GM21786 (cell line): ENCODE results near the gene PLPPR3.

Experiments used
- ATAC-seq: cut with Tn5 transposase; IDR thresholded peaks from one replicate; pipeline ENCODE4 v1.9.1; 2021; ENCODE audit not compliant: unreplicated experiment

The PLPPR3 gene

GRCh38 chr19:778910-779653 is 42.7 kb downstream of the PLPPR3 start:
- ATAC-seq, result no peak

GRCh38 chr19:776549-776948 is 45.2 kb downstream of the PLPPR3 start:
- ATAC-seq, result no peak

DNA sequence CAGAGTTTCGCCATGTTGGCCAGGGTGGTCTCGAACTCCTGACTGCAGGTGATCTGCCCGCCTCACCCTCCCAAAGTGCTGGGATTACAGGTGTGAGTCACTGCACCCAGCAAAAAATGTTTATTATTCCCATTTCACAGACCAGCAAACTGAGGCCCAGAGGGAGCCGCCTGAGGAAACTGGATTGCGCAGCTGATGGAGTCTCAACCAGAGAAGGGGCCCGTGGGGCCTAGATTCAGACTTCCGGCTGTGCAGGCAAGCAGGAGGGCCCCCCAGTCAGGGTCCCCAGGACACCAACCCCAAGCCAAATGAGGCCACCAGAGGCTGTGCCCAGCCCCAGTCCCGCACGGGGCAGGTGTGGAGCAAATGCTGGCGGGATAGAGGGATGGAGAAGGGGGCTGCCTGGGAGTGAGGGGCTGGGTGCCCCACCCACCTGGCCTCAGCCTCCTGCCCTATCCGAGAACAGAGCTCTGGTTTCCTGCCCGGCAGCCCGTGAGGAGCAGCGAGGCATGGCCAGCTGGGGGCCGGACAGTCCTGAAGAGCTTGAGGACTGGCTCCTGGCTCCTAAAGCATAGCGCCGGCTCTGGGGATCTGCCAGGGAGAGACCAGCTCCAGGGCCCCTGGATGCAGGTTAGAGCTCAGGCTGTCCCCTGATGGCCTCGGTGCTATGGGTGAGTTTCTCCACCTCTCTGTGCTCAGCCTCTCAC is 48.9 kb downstream of the PLPPR3 start:
- ATAC-seq, result no peak

GRCh38 chr19:772063-772462 is 49.7 kb downstream of the PLPPR3 start:
- no peak for ATAC-seq

GRCh38 chr19:771332-771785 is 50.4 kb downstream of the PLPPR3 start:
- no peak for ATAC-seq

DNA sequence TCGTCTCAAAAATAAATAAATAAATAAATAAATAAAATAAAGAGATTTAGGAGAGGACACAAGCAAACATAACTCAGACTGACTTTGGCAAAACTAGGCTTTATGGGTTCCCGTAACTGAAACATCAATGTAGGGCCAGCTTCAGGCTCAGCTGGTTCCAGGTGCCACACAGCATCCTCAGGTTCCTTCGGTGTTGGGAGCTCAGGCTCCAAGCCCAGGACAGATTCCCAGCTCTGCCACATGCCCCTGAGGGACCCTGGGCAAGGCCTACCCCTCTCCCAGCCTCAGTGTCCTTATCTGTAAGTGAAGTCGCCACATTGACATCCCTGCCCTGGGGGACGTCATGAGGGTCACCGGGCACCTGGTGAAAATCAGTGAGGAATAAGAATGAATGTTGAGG is 52.1 kb downstream of the PLPPR3 start:
- ATAC-seq, result no peak

DNA sequence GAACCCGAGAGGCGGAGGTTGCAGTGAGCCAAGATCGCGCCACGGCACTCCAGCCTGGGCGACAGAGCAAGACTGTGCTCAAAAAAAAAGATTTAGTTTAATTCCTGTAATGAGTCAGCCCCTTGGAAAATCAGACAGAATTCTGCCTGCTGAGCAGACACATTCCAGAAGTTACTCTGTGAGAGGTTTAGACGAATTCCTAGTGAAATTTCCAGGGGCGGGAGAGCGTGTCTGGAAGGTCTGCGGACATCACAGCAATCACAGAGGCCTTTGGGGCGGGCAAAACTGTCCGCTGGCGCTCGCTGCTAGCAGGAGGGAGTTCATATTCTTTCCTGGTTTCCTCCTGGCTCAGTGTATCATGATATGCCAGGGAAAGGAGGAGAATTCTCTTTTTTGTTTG is 53.3 kb downstream of the PLPPR3 start:
- ATAC-seq, result no peak

DNA sequence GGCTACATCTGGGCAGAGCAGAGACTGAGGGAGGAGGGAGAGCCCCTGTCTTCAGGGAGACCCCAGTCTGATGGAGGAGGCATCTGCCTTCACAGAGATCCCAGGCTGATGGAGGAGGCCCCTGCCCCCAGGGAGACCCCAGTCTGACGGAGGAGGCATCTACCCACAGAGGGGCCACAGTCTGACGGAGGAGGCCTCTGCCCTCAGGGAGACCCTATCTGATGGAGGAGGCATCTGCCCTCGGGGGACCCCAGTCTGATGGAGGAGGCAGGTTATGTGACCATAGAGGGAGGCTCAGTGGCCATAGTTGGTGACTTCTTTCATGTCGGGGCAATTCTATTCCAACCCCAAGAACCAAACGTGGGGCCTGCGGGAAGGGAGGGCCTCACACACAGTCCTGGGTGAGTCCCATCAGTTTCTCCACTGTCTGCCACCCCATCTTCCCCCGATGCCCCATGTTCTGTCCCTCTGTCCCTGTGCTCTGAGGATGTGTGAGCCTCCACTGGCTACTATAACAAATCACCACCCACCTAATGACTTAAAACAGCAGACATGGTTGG is 56.5 kb downstream of the PLPPR3 start:
- no peak for ATAC-seq

GRCh38 chr19:764301-764700 is 57.5 kb downstream of the PLPPR3 start:
- no peak for ATAC-seq

DNA sequence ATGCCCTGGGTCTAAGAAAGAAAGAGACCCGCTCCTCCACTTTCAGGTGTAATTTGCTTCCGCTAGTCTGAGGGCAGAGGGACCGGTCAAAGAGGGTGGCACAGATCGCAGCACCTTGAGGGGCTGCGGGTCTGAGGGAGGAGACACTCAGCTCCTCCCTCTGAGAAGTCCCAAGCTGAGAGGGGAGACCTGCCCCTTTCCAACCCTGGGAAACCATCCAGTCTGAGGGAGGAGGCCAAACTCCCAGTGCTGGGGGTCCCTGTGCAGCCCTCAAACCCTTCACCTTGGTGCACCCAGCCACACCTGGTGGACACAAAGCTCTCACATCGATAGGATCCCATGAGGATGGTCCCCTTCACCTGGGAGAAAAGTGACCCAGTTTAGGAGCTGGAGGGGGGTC is 57.9 kb downstream of the PLPPR3 start:
- ATAC-seq, result no peak

DNA sequence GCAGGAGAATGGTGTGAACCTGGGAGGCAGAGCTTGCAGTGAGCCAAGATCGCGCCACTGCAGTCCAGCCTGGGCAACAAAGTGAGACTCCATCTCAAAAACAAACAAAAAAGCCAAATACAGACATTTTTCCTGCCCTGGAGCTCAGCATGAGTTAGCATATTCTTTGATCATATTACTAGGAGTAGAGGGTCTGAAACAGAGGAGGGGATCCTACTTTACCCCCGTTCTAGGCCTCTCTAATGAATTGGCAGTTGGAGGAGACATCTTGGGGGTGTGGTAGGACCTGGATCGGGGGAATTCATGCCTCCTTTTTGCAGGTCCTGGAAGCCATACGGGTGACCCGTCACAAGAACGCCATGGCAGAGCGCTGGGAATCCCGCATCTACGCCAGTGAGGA is 58.6 kb downstream of the PLPPR3 start:
- no peak for ATAC-seq
